Right kidney (tissue), 9 donors: ENCODE measurements around the gene OS9.
"Not testable (repeated sequence)": the region's sequence is repeated elsewhere in the genome, so short reads cannot be mapped to it uniquely, and the experiment has no call there.

Experiments used
- DNase-seq: peaks from one replicate; pipeline ENCODE4 v3.0.0-alpha.2; 2016
- long read RNA-seq, 8 donors: transcript quantifications; one replicate each; lab custom pipeline, GENCODE V29; 2026

Gene OS9
- long read RNA-seq, donor 1, transcript OS9-201 (14 exons, 2,505 nt): minor isoform, 12 of 355 reads
- long read RNA-seq, donor 1, transcript OS9-220 (14 exons, 2,135 nt): minor isoform, 8 of 355 reads
- long read RNA-seq, donor 1, transcript OS9-202 (15 exons, 2,691 nt): minor isoform, 11 of 355 reads
- long read RNA-seq, donor 1, transcript OS9-216 (3 exons, 564 nt): major isoform, 13 of 355 reads
- long read RNA-seq, donor 1, partial matches to known transcripts: 276 of 355 reads
- long read RNA-seq, donor 1, other reads (novel, unspliced or antisense): 26 of 355 reads
- long read RNA-seq, donor 2, transcript OS9-203 (14 exons, 2,457 nt): minor isoform, 5 of 42 reads
- long read RNA-seq, donor 2, transcript OS9-220 (14 exons, 2,135 nt): major isoform, 7 of 42 reads
- long read RNA-seq, donor 2, transcript OS9-216 (3 exons, 564 nt): major isoform, 7 of 42 reads
- long read RNA-seq, donor 2, partial matches to known transcripts: 11 of 42 reads
- long read RNA-seq, donor 2, other reads (novel, unspliced or antisense): 0 of 42 reads
- long read RNA-seq, donor 3, transcript OS9-216 (3 exons, 564 nt): major isoform, 12 of 53 reads
- long read RNA-seq, donor 3, partial matches to known transcripts: 27 of 53 reads
- long read RNA-seq, donor 3, other reads (novel, unspliced or antisense): 0 of 53 reads
- long read RNA-seq, donor 4, transcript OS9-216 (3 exons, 564 nt): major isoform, 13 of 43 reads
- long read RNA-seq, donor 4, transcript OS9-220 (14 exons, 2,135 nt): minor isoform, 5 of 43 reads
- long read RNA-seq, donor 4, transcript OS9-202 (15 exons, 2,691 nt): minor isoform, 7 of 43 reads
- long read RNA-seq, donor 4, partial matches to known transcripts: 6 of 43 reads
- long read RNA-seq, donor 4, other reads (novel, unspliced or antisense): 0 of 43 reads
- long read RNA-seq, donor 5, transcript OS9-202 (15 exons, 2,691 nt): major isoform, 9 of 83 reads
- long read RNA-seq, donor 5, transcript OS9-208 (2 exons, 1,028 nt): minor isoform, 6 of 83 reads
- long read RNA-seq, donor 5, transcript OS9-216 (3 exons, 564 nt): minor isoform, 8 of 83 reads
- long read RNA-seq, donor 5, transcript OS9-220 (14 exons, 2,135 nt): major isoform, 9 of 83 reads
- long read RNA-seq, donor 5, partial matches to known transcripts: 32 of 83 reads
- long read RNA-seq, donor 5, other reads (novel, unspliced or antisense): 7 of 83 reads
- long read RNA-seq, donor 6, transcript OS9-202 (15 exons, 2,691 nt): minor isoform, 5 of 260 reads
- long read RNA-seq, donor 6, transcript OS9-220 (14 exons, 2,135 nt): minor isoform, 6 of 260 reads
- long read RNA-seq, donor 6, transcript OS9-216 (3 exons, 564 nt): major isoform, 15 of 260 reads
- long read RNA-seq, donor 6, transcript OS9-208 (2 exons, 1,028 nt): minor isoform, 6 of 260 reads
- long read RNA-seq, donor 6, partial matches to known transcripts: 206 of 260 reads
- long read RNA-seq, donor 6, other reads (novel, unspliced or antisense): 13 of 260 reads
- long read RNA-seq, donor 7, transcript OS9-220 (14 exons, 2,135 nt): minor isoform, 9 of 86 reads
- long read RNA-seq, donor 7, transcript OS9-202 (15 exons, 2,691 nt): minor isoform, 9 of 86 reads
- long read RNA-seq, donor 7, transcript OS9-216 (3 exons, 564 nt): major isoform, 23 of 86 reads
- long read RNA-seq, donor 7, partial matches to known transcripts: 28 of 86 reads
- long read RNA-seq, donor 7, other reads (novel, unspliced or antisense): 5 of 86 reads
- long read RNA-seq, donor 8, transcript OS9-202 (15 exons, 2,691 nt): minor isoform, 12 of 63 reads
- long read RNA-seq, donor 8, transcript OS9-220 (14 exons, 2,135 nt): minor isoform, 13 of 63 reads
- long read RNA-seq, donor 8, transcript OS9-216 (3 exons, 564 nt): major isoform, 16 of 63 reads
- long read RNA-seq, donor 8, partial matches to known transcripts: 0 of 63 reads
- long read RNA-seq, donor 8, other reads (novel, unspliced or antisense): 7 of 63 reads

GRCh38 chr12:57693659-57694458, at the start of gene OS9:
OS9 (plus strand) TSS chr12:57694132; CDS start chr12:57694162, 30 bp downstream.
- DNase-seq: peak; percentile 84

GRCh38 chr12:57645990-57646658, 47.8 kb upstream of the OS9 start:
- not testable (repeated sequence) for DNase-seq

- not testable (repeated sequence) for DNase-seq
These were observed 47.3 kb upstream of the OS9 start for GRCh38 chr12:57646659-57647049.

GRCh38 chr12:57654042-57654441, 39.9 kb upstream of the OS9 start:
- DNase-seq: no peak

- DNase-seq: no peak
These were observed 38.2 kb upstream of the OS9 start for GRCh38 chr12:57655541-57656240.

- not testable (repeated sequence) for DNase-seq
These were observed 37.5 kb upstream of the OS9 start for GRCh38 chr12:57656408-57656807.

GRCh38 chr12:57657744-57658143, 36.2 kb upstream of the OS9 start:
- no peak for DNase-seq

GRCh38 chr12:57658890-57659289, 35.0 kb upstream of the OS9 start:
- no peak for DNase-seq

- no peak for DNase-seq
These were observed 32.6 kb upstream of the OS9 start for GRCh38 chr12:57661376-57661775.

GRCh38 chr12:57665066-57665820, 28.7 kb upstream of the OS9 start:
- not testable (repeated sequence) for DNase-seq

- DNase-seq: no peak
These were observed 27.0 kb upstream of the OS9 start for GRCh38 chr12:57666897-57667296.

GRCh38 chr12:57669691-57670090, 24.2 kb upstream of the OS9 start:
- not testable (repeated sequence) for DNase-seq

- not testable (repeated sequence) for DNase-seq
These were observed 22.1 kb upstream of the OS9 start for GRCh38 chr12:57671811-57672210.

- no peak for DNase-seq
These were observed 21.1 kb upstream of the OS9 start for GRCh38 chr12:57672801-57673200.

GRCh38 chr12:57674691-57675090, 19.2 kb upstream of the OS9 start:
- no peak for DNase-seq

GRCh38 chr12:57677947-57678346, 16.0 kb upstream of the OS9 start:
- not testable (repeated sequence) for DNase-seq

GRCh38 chr12:57679697-57680096, 14.2 kb upstream of the OS9 start:
- DNase-seq: no peak

- no peak for DNase-seq
These were observed 6.1 kb upstream of the OS9 start for GRCh38 chr12:57687862-57688261.
